Activated CD4-positive, alpha-beta T cell treated with anti-CD3 and anti-CD28 coated beads, Interleukin-2, amount 50 U/mL, for 48 hours (primary cell): ENCODE results near the gene RTP4.

Experiments
- DNase-seq, 2 experiments: peaks; one replicate each; pipeline ENCODE4 v3.0.0-alpha.2; 2020

Gene RTP4

GRCh38 chr3:187368251-187369088 lies at the start of gene RTP4:
TSS of gene RTP4 (plus strand) at chr3:187368385. CDS start at chr3:187368442, 57 bp downstream.
- DNase-seq, result peak; percentile 20 to 39

- DNase-seq, result peak; percentile 41 to 44
These were observed 49.2 kb upstream of the RTP4 start for GRCh38 chr3:187318819-187319616.

- DNase-seq, result peak; percentile 68 to 80
These were observed 48.4 kb upstream of the RTP4 start for GRCh38 chr3:187319699-187320302.

GRCh38 chr3:187321766-187322165 lies 46.4 kb upstream of the RTP4 start:
- DNase-seq, result no peak

- no peak for DNase-seq
These were observed 45.9 kb upstream of the RTP4 start for GRCh38 chr3:187322291-187322690.

- DNase-seq, result no peak
These were observed 45.1 kb upstream of the RTP4 start for GRCh38 chr3:187323091-187323490.

- no peak for DNase-seq
These were observed 42.6 kb upstream of the RTP4 start for GRCh38 chr3:187325632-187326031.

- no peak for DNase-seq
These were observed 40.3 kb upstream of the RTP4 start for GRCh38 chr3:187327845-187328244.

- no peak for DNase-seq
These were observed 39.5 kb upstream of the RTP4 start for GRCh38 chr3:187328691-187329090.

GRCh38 chr3:187334904-187335303 lies 33.3 kb upstream of the RTP4 start:
- no peak for DNase-seq

GRCh38 chr3:187336322-187336721 lies 31.9 kb upstream of the RTP4 start:
- DNase-seq, result no peak

- DNase-seq, result no peak
These were observed 27.6 kb upstream of the RTP4 start for GRCh38 chr3:187340578-187340977.

- no peak for DNase-seq
These were observed 25.9 kb upstream of the RTP4 start for GRCh38 chr3:187342255-187342654.

GRCh38 chr3:187343670-187344069 lies 24.5 kb upstream of the RTP4 start:
- no peak for DNase-seq

- DNase-seq, result no peak
These were observed 15.3 kb upstream of the RTP4 start for GRCh38 chr3:187352581-187353575.

- DNase-seq, result no peak
These were observed 10.1 kb upstream of the RTP4 start for GRCh38 chr3:187358068-187358467.

GRCh38 chr3:187359798-187360486 lies 8.2 kb upstream of the RTP4 start:
- DNase-seq, result no peak

- no peak for DNase-seq
These were observed 7.6 kb upstream of the RTP4 start for GRCh38 chr3:187360596-187360995.

- no peak for DNase-seq
These were observed 6.3 kb upstream of the RTP4 start for GRCh38 chr3:187361835-187362234.

- peak in 1 of 2 experiments; percentile 14 for DNase-seq
These were observed 553 bp upstream of the RTP4 start for GRCh38 chr3:187367561-187368103.

GRCh38 chr3:187369089-187369447 lies 883 bp downstream of the RTP4 start:
- peak in 1 of 2 experiments; percentile 13 for DNase-seq
